Suprapubic skin (tissue), 4 donors: Measurements from ENCODE around the gene PLCL1. TPM values are rescaled to one million over a fixed set of nuclear protein-coding genes. Genes with fewer than 3 reads are reported as not detected.

ENCODE experiments used
- DNase-seq, 2 donors: peaks; one replicate each; pipeline ENCODE4 v3.0.0-alpha.2; 2019; ENCODE audit warnings: low spot score in 2 of 2
- H3K27ac ChIP-seq: fragments of 200-600 bp; sonication (generic); one replicate; pipeline ENCODE4 v1.5.1; 2019
- H3K27me3 ChIP-seq: fragments of 200-600 bp; sonication (generic); one replicate; pipeline ENCODE4 v1.5.1; 2019
- H3K36me3 ChIP-seq: fragments of 200-600 bp; sonication (generic); one replicate; pipeline ENCODE4 v1.5.1; 2019
- H3K4me1 ChIP-seq: fragments of 200-600 bp; sonication (generic); one replicate; pipeline ENCODE4 v1.5.1; 2019
- H3K4me3 ChIP-seq: fragments of 200-600 bp; sonication (generic); one replicate; pipeline ENCODE4 v1.5.1; 2019; ENCODE audit warnings: mild to moderate bottlenecking
- H3K9me3 ChIP-seq: fragments of 200-600 bp; sonication (generic); one replicate; pipeline ENCODE4 v1.5.1; 2019
- EP300 ChIP-seq: sonication (generic); formaldehyde crosslinking; IDR thresholded peaks from one replicate; pipeline ENCODE4 v1.6.1; 2017; ENCODE audit warnings: antibody characterized with exemption
- POLR2A ChIP-seq, 2 donors: fragments of 450-650 bp; IDR thresholded peaks; one replicate each; pipeline ENCODE4 v1.6.1; 2017; ENCODE audit warnings: antibody characterized with exemption in 2 of 2, mild to moderate bottlenecking in 2 of 2, moderate library complexity in 2 of 2
- POLR2AphosphoS5 ChIP-seq, 3 donors: sonication (generic); formaldehyde crosslinking; IDR thresholded peaks; one replicate each; pipeline ENCODE4 v1.6.1; 2017; ENCODE audit warnings: antibody characterized with exemption in 3 of 3
- WGBS: methylation state at CpG from one replicate; pipeline ENCODE4 v1.1.5; 2018; 5-methylcytosine and 5-hydroxymethylcytosine counted together
- total RNA-seq, 4 donors: library from RNA; depleted of rRNA; stranded (reverse); fragments of >200 nt; gene quantifications; one replicate each; pipeline ENCODE4 v1.1.0, GENCODE V29; 2016
- TF ChIP-seq, protein P1 (sequence below), 2 donors: fragments of 200-600 bp in 1 of 2; fragments of 450-650 bp in 1 of 2; sonication (generic) in 1 of 2; IDR thresholded peaks; one replicate each; pipeline ENCODE4 v1.5.1; 2016 to 2019; ENCODE audit warnings: antibody characterized with exemption in 2 of 2, mild to moderate bottlenecking in 1 of 2, moderate library complexity in 1 of 2

The PLCL1 gene
- total RNA-seq, 4 donors from 2014 or later, result 2.4 to 2.6 (median 2.5) TPM

DNA sequence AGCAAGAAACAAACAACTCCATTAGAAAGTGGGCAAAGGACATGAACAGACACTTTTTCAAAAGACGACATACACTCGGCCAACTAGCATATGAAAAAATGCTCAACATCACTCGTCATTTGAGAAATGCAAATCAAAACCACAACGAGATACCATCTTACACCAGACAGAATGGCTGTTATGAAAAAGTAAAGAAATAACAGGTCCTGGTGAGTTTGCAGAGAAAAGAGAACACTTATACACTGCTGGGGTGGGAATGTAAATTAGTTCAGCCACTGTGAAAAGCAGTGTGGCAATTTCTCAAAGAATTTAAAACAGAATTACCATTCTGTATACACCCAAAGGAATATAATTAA is 130.5 kb downstream of the PLCL1 start:
- WGBS, result 72% methylated on average over 4 of the region's 4 CpGs
- H3K4me1 ChIP-seq, result no peaks in the 10 kb centered on the region
- TF ChIP-seq POLR2AphosphoS5 (IDR thresholded peaks at IDR 0.05) (no peak), POLR2A (IDR thresholded peaks at IDR 0.05) (no peak), EP300 (no peak)
- TF ChIP-seq, protein P1, sequence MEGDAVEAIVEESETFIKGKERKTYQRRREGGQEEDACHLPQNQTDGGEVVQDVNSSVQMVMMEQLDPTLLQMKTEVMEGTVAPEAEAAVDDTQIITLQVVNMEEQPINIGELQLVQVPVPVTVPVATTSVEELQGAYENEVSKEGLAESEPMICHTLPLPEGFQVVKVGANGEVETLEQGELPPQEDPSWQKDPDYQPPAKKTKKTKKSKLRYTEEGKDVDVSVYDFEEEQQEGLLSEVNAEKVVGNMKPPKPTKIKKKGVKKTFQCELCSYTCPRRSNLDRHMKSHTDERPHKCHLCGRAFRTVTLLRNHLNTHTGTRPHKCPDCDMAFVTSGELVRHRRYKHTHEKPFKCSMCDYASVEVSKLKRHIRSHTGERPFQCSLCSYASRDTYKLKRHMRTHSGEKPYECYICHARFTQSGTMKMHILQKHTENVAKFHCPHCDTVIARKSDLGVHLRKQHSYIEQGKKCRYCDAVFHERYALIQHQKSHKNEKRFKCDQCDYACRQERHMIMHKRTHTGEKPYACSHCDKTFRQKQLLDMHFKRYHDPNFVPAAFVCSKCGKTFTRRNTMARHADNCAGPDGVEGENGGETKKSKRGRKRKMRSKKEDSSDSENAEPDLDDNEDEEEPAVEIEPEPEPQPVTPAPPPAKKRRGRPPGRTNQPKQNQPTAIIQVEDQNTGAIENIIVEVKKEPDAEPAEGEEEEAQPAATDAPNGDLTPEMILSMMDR (IDR thresholded peaks at IDR 0.05), result no peak

DNA sequence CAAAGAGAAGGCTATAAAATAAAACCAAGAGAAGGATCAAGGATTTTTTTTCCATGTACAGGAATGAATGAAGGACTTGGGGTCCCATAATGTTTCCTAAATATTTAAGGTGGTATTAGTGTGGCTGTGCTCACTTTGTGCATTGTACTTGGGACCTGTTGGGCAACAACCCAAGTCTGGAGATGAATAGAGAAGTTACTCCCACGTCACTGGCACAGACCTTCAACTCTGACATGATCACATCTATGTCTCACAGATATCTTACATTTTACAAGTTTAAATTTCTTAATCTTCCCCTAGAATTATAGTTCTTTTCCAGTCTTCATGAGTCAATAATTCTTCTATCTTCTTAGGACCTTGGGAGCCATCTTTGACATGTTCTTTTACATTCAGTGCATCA is 133.4 kb downstream of the PLCL1 start:
- Histone ChIP-seq H3K4me3 (no peak overlapping the region), H3K27me3 (no peaks in the 10 kb centered on the region), H3K36me3 (no peaks in the 10 kb centered on the region), H3K4me1 (no peaks in the 10 kb centered on the region), H3K27ac (no peak overlapping the region), H3K9me3 (no peaks in the 10 kb centered on the region)
- TF ChIP-seq POLR2A (IDR thresholded peaks at IDR 0.05) (no peak), POLR2AphosphoS5 (IDR thresholded peaks at IDR 0.05) (no peak), EP300 (no peak)
- TF ChIP-seq, protein P1 (IDR thresholded peaks at IDR 0.05), result no peak
- no peak for DNase-seq
- WGBS, result 76% methylated on average over 1 of the region's 1 CpG

More for the DNA sequence above, 130.5 kb downstream of the PLCL1 start:
- no peak overlapping the region for H3K27ac ChIP-seq
- no peak overlapping the region for H3K4me3 ChIP-seq
- no peaks in the 10 kb centered on the region for H3K9me3 ChIP-seq
- no peaks in the 10 kb centered on the region for H3K27me3 ChIP-seq
- DNase-seq, result no peak
- no peaks in the 10 kb centered on the region for H3K36me3 ChIP-seq

DNA sequence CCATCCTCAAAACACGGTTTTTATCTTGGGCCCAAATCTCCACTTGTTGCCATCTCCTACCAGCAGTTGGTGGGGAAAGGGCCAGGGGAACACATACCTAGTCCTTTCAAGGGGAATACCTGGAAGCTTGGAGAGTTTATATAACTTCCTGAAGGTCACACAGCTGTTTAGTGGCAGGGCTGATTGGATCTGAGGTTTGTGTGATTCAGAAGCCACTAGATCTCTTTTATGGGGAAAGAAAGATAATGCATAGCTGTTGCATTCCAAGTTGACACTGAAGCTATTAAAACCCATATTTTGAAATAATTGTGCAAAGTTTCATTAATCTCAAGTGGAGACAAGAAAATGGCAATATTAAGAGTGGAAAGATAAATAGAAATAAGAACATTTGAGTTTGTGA is 134.2 kb downstream of the PLCL1 start:
- TF ChIP-seq, protein P1 (IDR thresholded peaks at IDR 0.05), result no peak
- TF ChIP-seq POLR2AphosphoS5 (IDR thresholded peaks at IDR 0.05) (no peak), POLR2A (IDR thresholded peaks at IDR 0.05) (no peak), EP300 (no peak)
- 89% methylated on average over 1 of the region's 1 CpG for WGBS
- DNase-seq, result no peak
- Histone ChIP-seq H3K9me3 (no peaks in the 10 kb centered on the region), H3K27ac (no peak overlapping the region), H3K4me3 (no peak overlapping the region), H3K36me3 (no peaks in the 10 kb centered on the region), H3K4me1 (no peaks in the 10 kb centered on the region), H3K27me3 (no peaks in the 10 kb centered on the region)

DNA sequence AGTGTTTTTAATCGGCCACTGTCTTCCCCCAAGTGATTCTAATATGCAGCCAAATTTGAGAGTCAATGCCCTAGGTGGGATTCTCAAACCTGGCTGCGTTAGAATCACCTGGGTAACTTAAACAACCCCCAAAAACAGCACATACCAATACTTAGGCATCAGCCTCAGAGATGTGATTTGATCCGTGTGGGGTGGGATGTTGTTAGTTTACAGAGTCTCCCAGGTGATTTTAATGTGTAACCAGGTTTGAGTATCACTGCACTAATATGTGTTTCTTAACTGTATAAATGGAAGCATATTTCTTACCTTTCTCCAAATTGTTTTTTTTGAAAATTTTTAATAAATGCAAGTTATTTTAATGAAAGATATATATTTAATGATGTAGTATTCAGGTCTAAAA is 135.4 kb downstream of the PLCL1 start:
- H3K4me1 ChIP-seq, result no peaks in the 10 kb centered on the region
- WGBS, result 90% methylated on average over 3 of the region's 3 CpGs
- TF ChIP-seq EP300 (no peak), POLR2A (IDR thresholded peaks at IDR 0.05) (no peak), POLR2AphosphoS5 (IDR thresholded peaks at IDR 0.05) (no peak)
- TF ChIP-seq, protein P1 (IDR thresholded peaks at IDR 0.05), result no peak
- H3K36me3 ChIP-seq, result no peaks in the 10 kb centered on the region
- H3K27ac ChIP-seq, result no peak overlapping the region
- no peak overlapping the region for H3K4me3 ChIP-seq
- no peak for DNase-seq
- H3K27me3 ChIP-seq, result no peaks in the 10 kb centered on the region
- no peaks in the 10 kb centered on the region for H3K9me3 ChIP-seq

DNA sequence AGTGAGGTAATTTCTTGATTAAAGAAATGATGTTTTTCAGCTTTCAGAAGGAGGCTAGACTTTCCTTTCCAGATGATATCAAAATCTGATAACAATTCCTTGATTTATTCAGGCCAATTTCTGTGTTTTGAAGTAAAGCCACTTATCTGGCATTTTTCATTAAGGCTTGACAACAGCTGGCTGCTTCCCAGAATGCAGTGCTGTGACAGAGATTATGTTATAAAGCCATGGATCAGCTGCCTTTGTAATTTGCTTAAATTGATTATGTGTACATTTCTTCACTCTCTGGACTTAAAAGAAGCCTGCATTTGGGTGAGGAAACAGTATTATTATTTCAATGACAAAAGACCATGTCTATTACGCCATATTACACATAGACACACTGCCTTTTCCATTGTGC is 136.0 kb downstream of the PLCL1 start:
- no peak for DNase-seq
- H3K4me3 ChIP-seq, result no peak overlapping the region
- no peaks in the 10 kb centered on the region for H3K4me1 ChIP-seq
- H3K27me3 ChIP-seq, result no peaks in the 10 kb centered on the region
- H3K27ac ChIP-seq, result no peak overlapping the region
- WGBS, result 98% methylated on average over 1 of the region's 1 CpG
- TF ChIP-seq POLR2A (IDR thresholded peaks at IDR 0.05) (no peak), POLR2AphosphoS5 (IDR thresholded peaks at IDR 0.05) (no peak), EP300 (no peak)
- TF ChIP-seq, protein P1 (IDR thresholded peaks at IDR 0.05), result no peak
- no peaks in the 10 kb centered on the region for H3K36me3 ChIP-seq
- no peaks in the 10 kb centered on the region for H3K9me3 ChIP-seq
